H9 (cell line): ENCODE measurements around the gene PTGFR. TPM values are rescaled to one million over a fixed set of nuclear protein-coding genes. Genes with fewer than 3 reads are reported as not detected.

Source experiments
- DNase-seq: peaks from one replicate; pipeline ENCODE4 v3.0.0-alpha.2; 2017
- H2AFZ ChIP-seq: one replicate; pipeline ENCODE4 v1.6.1; 2013; ENCODE audit warnings: mild to moderate bottlenecking, low read length, control low read depth, moderate library complexity
- H2AK5ac ChIP-seq: 2 replicates; pipeline ENCODE4 v1.6.1; 2013; ENCODE audit warnings: low read length, control low read depth, mixed read lengths; ENCODE audit not compliant: insufficient read length
- H2BK120ac ChIP-seq: one replicate; pipeline ENCODE4 v1.6.1; 2013; ENCODE audit warnings: low read depth, mild to moderate bottlenecking, low read length, control low read depth, inconsistent platforms; ENCODE audit not compliant: poor library complexity, severe bottlenecking
- H2BK12ac ChIP-seq: 2 replicates; pipeline ENCODE4 v1.6.1; 2013; ENCODE audit warnings: low read length, control low read depth, mixed read lengths, low read depth; ENCODE audit not compliant: insufficient read length
- H2BK15ac ChIP-seq: 2 replicates; pipeline ENCODE4 v1.6.1; 2013; ENCODE audit warnings: low read depth, low read length, control low read depth
- H2BK20ac ChIP-seq: one replicate; pipeline ENCODE4 v1.6.1; 2013; ENCODE audit warnings: low read depth, mild to moderate bottlenecking, low read length, control low read depth, inconsistent platforms; ENCODE audit not compliant: poor library complexity, severe bottlenecking
- H2BK5ac ChIP-seq: 2 replicates; pipeline ENCODE4 v1.6.1; 2013; ENCODE audit warnings: low read length, control low read depth, mixed read lengths; ENCODE audit not compliant: insufficient read length
- H3K14ac ChIP-seq: 2 replicates; pipeline ENCODE4 v1.6.1; 2013; ENCODE audit warnings: low read length, control low read depth; ENCODE audit not compliant: insufficient read depth
- H3K18ac ChIP-seq: 2 replicates; pipeline ENCODE4 v1.6.1; 2013; ENCODE audit warnings: low read depth, mild to moderate bottlenecking, mixed read lengths, low read length, control low read depth; ENCODE audit not compliant: insufficient read length
- H3K23ac ChIP-seq: 2 replicates; pipeline ENCODE4 v1.6.1; 2013; ENCODE audit warnings: low read length, control low read depth, mixed read lengths, low read depth; ENCODE audit not compliant: insufficient read length
- H3K23me2 ChIP-seq: 2 replicates; pipeline ENCODE4 v1.6.1; 2013; ENCODE audit warnings: low read depth, mild to moderate bottlenecking, mixed read lengths, low read length, control low read depth; ENCODE audit not compliant: insufficient read length, poor library complexity, severe bottlenecking
- H3K27ac ChIP-seq: 2 replicates; pipeline ENCODE4 v1.5.1; 2013; ENCODE audit warnings: low read length, control low read depth, mixed read lengths, low read depth; ENCODE audit not compliant: insufficient read length
- H3K27me3 ChIP-seq: 2 replicates; pipeline ENCODE4 v1.6.1; 2013; ENCODE audit warnings: low read length, control low read depth, inconsistent platforms; ENCODE audit not compliant: insufficient read depth
- H3K4ac ChIP-seq: 2 replicates; pipeline ENCODE4 v1.6.1; 2013; ENCODE audit warnings: low read depth, mild to moderate bottlenecking, control low read depth, inconsistent platforms, low read length, moderate library complexity
- H3K4me1 ChIP-seq: 2 replicates; pipeline ENCODE4 v1.6.1; 2013; ENCODE audit warnings: low read length, control low read depth, inconsistent platforms; ENCODE audit not compliant: insufficient read depth
- H3K4me2 ChIP-seq: 2 replicates; pipeline ENCODE4 v1.6.1; 2013; ENCODE audit warnings: low read length, control low read depth, mixed read lengths; ENCODE audit not compliant: insufficient read length, insufficient read depth
- H3K56ac ChIP-seq: 2 replicates; pipeline ENCODE4 v1.6.1; 2013; ENCODE audit warnings: low read depth, mild to moderate bottlenecking, mixed read lengths, low read length, control low read depth; ENCODE audit not compliant: insufficient read length
- H3K79me1 ChIP-seq: 2 replicates; pipeline ENCODE4 v1.6.1; 2013; ENCODE audit warnings: low read depth, mild to moderate bottlenecking, moderate library complexity, low read length, control low read depth, inconsistent platforms; ENCODE audit not compliant: insufficient read depth, poor library complexity, severe bottlenecking
- H3K79me2 ChIP-seq: 2 replicates; pipeline ENCODE4 v1.6.1; 2013; ENCODE audit warnings: low read length, control low read depth, inconsistent platforms; ENCODE audit not compliant: insufficient read depth
- H3K9ac ChIP-seq: 2 replicates; pipeline ENCODE4 v1.6.1; 2013; ENCODE audit warnings: low read length, control low read depth, mixed read lengths; ENCODE audit not compliant: insufficient read length; ENCODE audit errors: extremely low read depth
- H3K9me3 ChIP-seq: one replicate; pipeline ENCODE4 v1.6.1; 2013; ENCODE audit warnings: low read depth, low read length, inconsistent platforms; ENCODE audit not compliant: control insufficient read depth
- H3T11ph ChIP-seq: one replicate; pipeline ENCODE4 v1.6.1; 2013; ENCODE audit warnings: mild to moderate bottlenecking, low read length, control low read depth, inconsistent platforms
- H4K20me1 ChIP-seq: one replicate; pipeline ENCODE4 v1.6.1; 2013; ENCODE audit not compliant: control insufficient read depth, insufficient read length, insufficient read depth
- H4K5ac ChIP-seq: 2 replicates; pipeline ENCODE4 v1.6.1; 2013; ENCODE audit warnings: low read depth, mild to moderate bottlenecking, mixed read lengths, low read length, control low read depth; ENCODE audit not compliant: insufficient read length
- H4K8ac ChIP-seq: replicated peaks from 2 replicates; pipeline ENCODE4 v1.6.1; 2013; ENCODE audit warnings: low read length, control low read depth, mixed read lengths, low read depth; ENCODE audit not compliant: insufficient read length
- H4K91ac ChIP-seq: 2 replicates; pipeline ENCODE4 v1.6.1; 2013; ENCODE audit warnings: low read depth, mild to moderate bottlenecking, moderate library complexity, mixed read lengths, low read length, control low read depth; ENCODE audit not compliant: insufficient read length
- H3K27ac Mint-ChIP-seq, 3 experiments: 2 replicates in 2 of 3; 3 replicates in 1 of 3; pipeline ENCODE4 v1.8.0; 2020 to 2021; ENCODE audit warnings: mixed read lengths in 3 of 3, mild to moderate bottlenecking in 1 of 3, moderate library complexity in 1 of 3
- H3K27me3 Mint-ChIP-seq: 2 replicates; pipeline ENCODE4 v1.8.0; 2021; ENCODE audit warnings: low read depth, mild to moderate bottlenecking, moderate library complexity, mixed read lengths
- H3K36me3 Mint-ChIP-seq, 3 experiments: 2 replicates in 2 of 3; 3 replicates in 1 of 3; pipeline ENCODE4 v1.8.0; 2020 to 2021; ENCODE audit warnings: low read depth in 3 of 3, mixed read lengths in 3 of 3; ENCODE audit not compliant: insufficient read depth in 1 of 3
- H3K4me1 Mint-ChIP-seq, 2 experiments: 2 replicates each; pipeline ENCODE4 v1.8.0; 2020; ENCODE audit warnings: mixed read lengths in 2 of 2
- H3K4me3 Mint-ChIP-seq, 2 experiments: 2 replicates in 1 of 2; 3 replicates in 1 of 2; pipeline ENCODE4 v1.8.0; 2020 to 2021; ENCODE audit warnings: mild to moderate bottlenecking in 2 of 2, mixed read lengths in 2 of 2, moderate library complexity in 1 of 2
- H3K9me3 Mint-ChIP-seq, 2 experiments: 2 replicates in 1 of 2; 3 replicates in 1 of 2; pipeline ENCODE4 v1.8.0; 2020; ENCODE audit warnings: mild to moderate bottlenecking in 2 of 2, mixed read lengths in 2 of 2, moderate library complexity in 1 of 2
- WGBS: extraction: QIAGEN DNeasy Blood & Tissue Kit; methylation state at CpG from one replicate; pipeline ENCODE4 v1.1.7; 2013; ENCODE audit warnings: missing lambda C conversion rate, low lambda C conversion rate, mixed read lengths; ENCODE audit not compliant: insufficient read length; ENCODE audit errors: extremely low coverage; 5-methylcytosine and 5-hydroxymethylcytosine counted together
- total RNA-seq: library from RNA; stranded (reverse); gene quantifications from 2 replicates; pipeline ENCODE4 v1.2.1, GENCODE V29; 2021
- TF ChIP-seq, protein P1 (sequence below): fragments of 200-600 bp; sonication (generic); conservative IDR thresholded peaks from 3 replicates; pipeline ENCODE4 v1.8.0; 2021; ENCODE audit warnings: antibody characterized with exemption, mild to moderate bottlenecking

The PTGFR gene
- total RNA-seq, 1 experiment from 2014 or later = not detected

- Histone ChIP-seq H3T11ph (no peak overlapping the region), H3K9ac (no peak overlapping the region), H4K91ac (no peak overlapping the region), H3K4me1 (no peaks in the 10 kb centered on the region), H3K27me3 (no peaks in the 10 kb centered on the region), H2BK12ac (no peak overlapping the region), H2AFZ (no peak overlapping the region), H3K14ac (no peak overlapping the region), H3K79me1 (no peaks in the 10 kb centered on the region), H3K56ac (no peak overlapping the region), H2BK15ac (no peak overlapping the region), H3K9me3 (no peaks in the 10 kb centered on the region), H2BK20ac (no peak overlapping the region), H3K23me2 (no peaks in the 10 kb centered on the region), H2BK120ac (no peak overlapping the region), H3K18ac (no peak overlapping the region), H4K8ac (no peak overlapping the region), H4K5ac (no peak overlapping the region), H2AK5ac (no peak overlapping the region), H3K27ac (no peak overlapping the region), H2BK5ac (no peak overlapping the region), H3K4me2 (no peak overlapping the region), H3K23ac (no peak overlapping the region), H4K20me1 (no peaks in the 10 kb centered on the region), H3K4ac (no peak overlapping the region), H3K79me2 (no peaks in the 10 kb centered on the region)
- Mint-ChIP-seq H3K27me3 (no peaks in the 10 kb centered on the region; the same call in none of the 2 replicates), H3K27ac (no peak overlapping the region), H3K36me3 (no peaks in the 10 kb centered on the region), H3K4me1 (no peaks in the 10 kb centered on the region; a peak in 1 of 4 replicates), H3K9me3 (no peaks in the 10 kb centered on the region), H3K4me3 (no peak overlapping the region)
- no peak for DNase-seq
- no CpG with 5 or more reads among the region's 2 CpGs for WGBS
- TF ChIP-seq, protein P1, sequence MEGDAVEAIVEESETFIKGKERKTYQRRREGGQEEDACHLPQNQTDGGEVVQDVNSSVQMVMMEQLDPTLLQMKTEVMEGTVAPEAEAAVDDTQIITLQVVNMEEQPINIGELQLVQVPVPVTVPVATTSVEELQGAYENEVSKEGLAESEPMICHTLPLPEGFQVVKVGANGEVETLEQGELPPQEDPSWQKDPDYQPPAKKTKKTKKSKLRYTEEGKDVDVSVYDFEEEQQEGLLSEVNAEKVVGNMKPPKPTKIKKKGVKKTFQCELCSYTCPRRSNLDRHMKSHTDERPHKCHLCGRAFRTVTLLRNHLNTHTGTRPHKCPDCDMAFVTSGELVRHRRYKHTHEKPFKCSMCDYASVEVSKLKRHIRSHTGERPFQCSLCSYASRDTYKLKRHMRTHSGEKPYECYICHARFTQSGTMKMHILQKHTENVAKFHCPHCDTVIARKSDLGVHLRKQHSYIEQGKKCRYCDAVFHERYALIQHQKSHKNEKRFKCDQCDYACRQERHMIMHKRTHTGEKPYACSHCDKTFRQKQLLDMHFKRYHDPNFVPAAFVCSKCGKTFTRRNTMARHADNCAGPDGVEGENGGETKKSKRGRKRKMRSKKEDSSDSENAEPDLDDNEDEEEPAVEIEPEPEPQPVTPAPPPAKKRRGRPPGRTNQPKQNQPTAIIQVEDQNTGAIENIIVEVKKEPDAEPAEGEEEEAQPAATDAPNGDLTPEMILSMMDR = no peak
Observed at GRCh38 chr1:78522136-78522535, 31.4 kb downstream of the PTGFR start.
